Measurements from ENCODE around the gene EPB41L3. TPM values are rescaled to one million over a fixed set of nuclear protein-coding genes. Genes with fewer than 3 reads are reported as not detected.

The EPB41L3 gene
- total RNA-seq, 1 experiment from 2014 or later, result 20.6 TPM

- TF ChIP-seq FOXK1 (CRISPR knock-in tag; IDR thresholded peaks at IDR 0.05) (no peak), ESRRA (CRISPR knock-in tag; IDR thresholded peaks at IDR 0.05; ENCODE audit: borderline replicate concordance) (no peak), SP1 (CRISPR knock-in tag; conservative IDR thresholded peaks at IDR 0.05) (no peak), ZNF263 (CRISPR knock-in tag; IDR thresholded peaks at IDR 0.05; ENCODE audit: low read depth) (no peak), OVOL2 (CRISPR knock-in tag; IDR thresholded peaks at IDR 0.05; ENCODE audit: borderline replicate concordance) (no peak), FOXJ3 (CRISPR knock-in tag; IDR thresholded peaks at IDR 0.05; ENCODE audit: borderline replicate concordance) (no peak), ETV6 (CRISPR knock-in tag; IDR thresholded peaks at IDR 0.05) (no peak), SOX15 (CRISPR knock-in tag; IDR thresholded peaks at IDR 0.05) (no peak), PRRX2 (CRISPR knock-in tag; IDR thresholded peaks at IDR 0.05) (no peak)
- TF ChIP-seq, protein P1, sequence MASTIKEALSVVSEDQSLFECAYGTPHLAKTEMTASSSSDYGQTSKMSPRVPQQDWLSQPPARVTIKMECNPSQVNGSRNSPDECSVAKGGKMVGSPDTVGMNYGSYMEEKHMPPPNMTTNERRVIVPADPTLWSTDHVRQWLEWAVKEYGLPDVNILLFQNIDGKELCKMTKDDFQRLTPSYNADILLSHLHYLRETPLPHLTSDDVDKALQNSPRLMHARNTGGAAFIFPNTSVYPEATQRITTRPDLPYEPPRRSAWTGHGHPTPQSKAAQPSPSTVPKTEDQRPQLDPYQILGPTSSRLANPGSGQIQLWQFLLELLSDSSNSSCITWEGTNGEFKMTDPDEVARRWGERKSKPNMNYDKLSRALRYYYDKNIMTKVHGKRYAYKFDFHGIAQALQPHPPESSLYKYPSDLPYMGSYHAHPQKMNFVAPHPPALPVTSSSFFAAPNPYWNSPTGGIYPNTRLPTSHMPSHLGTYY (CRISPR knock-in tag; IDR thresholded peaks at IDR 0.05), result no peak
- TF ChIP-seq, protein P2, sequence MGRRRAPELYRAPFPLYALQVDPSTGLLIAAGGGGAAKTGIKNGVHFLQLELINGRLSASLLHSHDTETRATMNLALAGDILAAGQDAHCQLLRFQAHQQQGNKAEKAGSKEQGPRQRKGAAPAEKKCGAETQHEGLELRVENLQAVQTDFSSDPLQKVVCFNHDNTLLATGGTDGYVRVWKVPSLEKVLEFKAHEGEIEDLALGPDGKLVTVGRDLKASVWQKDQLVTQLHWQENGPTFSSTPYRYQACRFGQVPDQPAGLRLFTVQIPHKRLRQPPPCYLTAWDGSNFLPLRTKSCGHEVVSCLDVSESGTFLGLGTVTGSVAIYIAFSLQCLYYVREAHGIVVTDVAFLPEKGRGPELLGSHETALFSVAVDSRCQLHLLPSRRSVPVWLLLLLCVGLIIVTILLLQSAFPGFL (CRISPR knock-in tag; IDR thresholded peaks at IDR 0.05; ENCODE audit: borderline replicate concordance), result no peak
- TF ChIP-seq, protein P3, sequence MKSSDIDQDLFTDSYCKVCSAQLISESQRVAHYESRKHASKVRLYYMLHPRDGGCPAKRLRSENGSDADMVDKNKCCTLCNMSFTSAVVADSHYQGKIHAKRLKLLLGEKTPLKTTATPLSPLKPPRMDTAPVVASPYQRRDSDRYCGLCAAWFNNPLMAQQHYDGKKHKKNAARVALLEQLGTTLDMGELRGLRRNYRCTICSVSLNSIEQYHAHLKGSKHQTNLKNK (CRISPR knock-in tag; IDR thresholded peaks at IDR 0.05), result no peak
Observed at GRCh38 chr18:5414546-5414945, 129.3 kb downstream of the EPB41L3 start (continued).

- H3K4me3 Mint-ChIP-seq, result no peak overlapping the region
- ATAC-seq, result no peak
- ChIA-PET POLR2A (no interaction called here), CTCF (interaction anchor here (1.3 to 1.6 kb wide), 3 partner anchors 15 to 341 kb away, joined by 3 to 8 read pairs (median 3); no protein-coding TSS in a partner anchor)
- H3K4me1 Mint-ChIP-seq, result peaks cover 31% of the 10 kb centered on the region
- no peaks in the 10 kb centered on the region for H3K9me3 Mint-ChIP-seq
- DNase-seq (ENCODE audit: low spot score), result no peak
- H3K27me3 Mint-ChIP-seq (ENCODE audit: low read depth), result no peaks in the 10 kb centered on the region
- no peaks in the 10 kb centered on the region for H3K36me3 Mint-ChIP-seq
- H3K27ac Mint-ChIP-seq, result no peak overlapping the region
- no peak for TF ChIP-seq NR1H2 (CRISPR knock-in tag; IDR thresholded peaks at IDR 0.05)
- TF ChIP-seq, protein P4, sequence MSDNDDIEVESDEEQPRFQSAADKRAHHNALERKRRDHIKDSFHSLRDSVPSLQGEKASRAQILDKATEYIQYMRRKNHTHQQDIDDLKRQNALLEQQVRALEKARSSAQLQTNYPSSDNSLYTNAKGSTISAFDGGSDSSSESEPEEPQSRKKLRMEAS (CRISPR knock-in tag; IDR thresholded peaks at IDR 0.05), result no peak
- TF ChIP-seq, protein P5, sequence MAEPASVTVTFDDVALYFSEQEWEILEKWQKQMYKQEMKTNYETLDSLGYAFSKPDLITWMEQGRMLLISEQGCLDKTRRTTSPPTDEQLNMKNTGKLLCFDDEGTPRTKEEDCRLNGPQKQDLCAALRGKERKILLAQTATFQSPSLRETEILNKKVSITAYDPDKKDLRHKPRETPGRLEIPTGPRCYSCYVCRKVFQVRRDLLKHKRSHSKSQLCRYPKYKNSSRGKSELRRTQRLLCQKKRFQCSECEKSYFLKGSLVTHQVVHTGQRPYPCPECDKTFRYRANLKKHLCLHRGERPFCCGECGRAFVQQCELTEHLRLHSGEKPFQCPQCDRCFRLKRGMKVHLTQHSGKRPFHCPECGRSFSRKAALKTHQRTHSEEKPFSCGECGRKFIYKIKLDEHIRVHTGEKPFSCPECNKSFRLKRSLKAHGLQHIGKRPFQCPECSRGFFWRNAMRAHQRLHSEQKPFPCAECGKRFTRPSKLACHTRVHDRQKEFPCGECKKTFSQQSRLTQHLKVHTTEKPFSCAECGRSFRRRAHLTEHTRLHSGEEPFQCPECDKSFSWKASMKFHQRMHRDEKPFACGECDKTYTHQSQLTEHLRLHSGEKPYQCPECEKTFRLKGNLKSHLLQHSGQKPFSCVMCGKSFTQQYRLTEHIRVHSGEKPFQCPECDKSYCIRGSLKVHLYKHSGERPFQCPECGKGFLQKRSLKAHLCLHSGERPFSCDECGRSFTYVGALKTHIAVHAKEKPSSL (CRISPR knock-in tag; conservative IDR thresholded peaks at IDR 0.05), result no peak
- TF ChIP-seq, protein P6, sequence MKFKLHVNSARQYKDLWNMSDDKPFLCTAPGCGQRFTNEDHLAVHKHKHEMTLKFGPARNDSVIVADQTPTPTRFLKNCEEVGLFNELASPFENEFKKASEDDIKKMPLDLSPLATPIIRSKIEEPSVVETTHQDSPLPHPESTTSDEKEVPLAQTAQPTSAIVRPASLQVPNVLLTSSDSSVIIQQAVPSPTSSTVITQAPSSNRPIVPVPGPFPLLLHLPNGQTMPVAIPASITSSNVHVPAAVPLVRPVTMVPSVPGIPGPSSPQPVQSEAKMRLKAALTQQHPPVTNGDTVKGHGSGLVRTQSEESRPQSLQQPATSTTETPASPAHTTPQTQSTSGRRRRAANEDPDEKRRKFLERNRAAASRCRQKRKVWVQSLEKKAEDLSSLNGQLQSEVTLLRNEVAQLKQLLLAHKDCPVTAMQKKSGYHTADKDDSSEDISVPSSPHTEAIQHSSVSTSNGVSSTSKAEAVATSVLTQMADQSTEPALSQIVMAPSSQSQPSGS (CRISPR knock-in tag; IDR thresholded peaks at IDR 0.05; ENCODE audit: borderline replicate concordance, low read depth), result no peak
- TF ChIP-seq, protein P3 (CRISPR knock-in tag; IDR thresholded peaks at IDR 0.05), result no peak
- TF ChIP-seq SMAD3 (CRISPR knock-in tag; IDR thresholded peaks at IDR 0.05; ENCODE audit: borderline replicate concordance), result no peak
- TF ChIP-seq ZNF121 (CRISPR knock-in tag; IDR thresholded peaks at IDR 0.05), result no peak
- TF ChIP-seq SP1 (CRISPR knock-in tag; conservative IDR thresholded peaks at IDR 0.05), result no peak
- no peak for TF ChIP-seq ELF4 (CRISPR knock-in tag; IDR thresholded peaks at IDR 0.05; ENCODE audit: low read depth)
- no peak for TF ChIP-seq E2F5 (CRISPR knock-in tag; IDR thresholded peaks at IDR 0.05)
- TF ChIP-seq FOXJ3 (CRISPR knock-in tag; IDR thresholded peaks at IDR 0.05; ENCODE audit: borderline replicate concordance), result no peak
- no peak for TF ChIP-seq ZNF263 (CRISPR knock-in tag; IDR thresholded peaks at IDR 0.05; ENCODE audit: low read depth)
- TF ChIP-seq ZNF416 (CRISPR knock-in tag; IDR thresholded peaks at IDR 0.05), result no peak
- TF ChIP-seq CREM (CRISPR knock-in tag; IDR thresholded peaks at IDR 0.05), result no peak
- no peak for TF ChIP-seq CBFB (CRISPR knock-in tag; IDR thresholded peaks at IDR 0.05; ENCODE audit: low read depth)
- TF ChIP-seq TCF7 (CRISPR knock-in tag; IDR thresholded peaks at IDR 0.05; ENCODE audit: low read depth), result no peak
Observed at GRCh38 chr18:5413447-5413846, 130.3 kb downstream of the EPB41L3 start.
